OCI-LY1 (cell line): ENCODE measurements around the gene HUNK.

ENCODE experiments used
- EZH2 ChIP-seq: fragments of 200-600 bp; sonication (generic), shearing (Covaris generic); IDR thresholded peaks from 2 replicates; pipeline ENCODE4 v1.8.0; 2017; ENCODE audit warnings: borderline replicate concordance, mixed run types, mild to moderate bottlenecking, antibody characterized with exemption, low read length, moderate library complexity, mixed read lengths
- TF ChIP-seq, protein P1 (sequence below): fragments of 200-600 bp; sonication (generic), shearing (Covaris generic); IDR thresholded peaks from 2 replicates; pipeline ENCODE4 v1.5.1; 2017; ENCODE audit warnings: mild to moderate bottlenecking, antibody characterized with exemption, low read length, moderate library complexity, mixed read lengths

DNA sequence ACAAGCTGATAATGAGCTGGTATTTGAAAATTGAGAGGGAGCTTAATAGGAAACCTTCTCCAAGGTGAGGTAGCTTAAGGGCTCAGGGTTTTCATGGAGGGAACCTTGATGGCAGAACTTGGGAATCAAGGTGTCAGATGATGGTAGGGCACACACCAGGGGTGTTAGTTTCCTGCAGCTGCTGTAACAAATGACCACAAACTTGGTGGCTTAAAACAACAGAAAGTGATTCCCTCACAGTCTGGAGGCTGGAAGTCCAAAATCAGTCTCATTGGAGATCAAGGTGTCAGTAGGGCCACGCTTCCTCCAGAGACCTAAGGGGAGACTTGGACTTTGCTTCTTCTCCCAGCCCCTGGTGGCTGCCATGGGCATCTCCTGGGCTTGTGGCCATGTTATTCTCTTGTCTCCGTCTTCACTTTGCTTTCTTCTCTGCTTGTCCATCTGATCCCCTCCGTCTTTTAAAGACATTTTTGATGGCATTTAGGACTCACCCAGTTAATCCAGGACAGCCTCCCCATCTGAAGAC lies 45.5 kb downstream of the HUNK start:
- TF ChIP-seq, protein P1, sequence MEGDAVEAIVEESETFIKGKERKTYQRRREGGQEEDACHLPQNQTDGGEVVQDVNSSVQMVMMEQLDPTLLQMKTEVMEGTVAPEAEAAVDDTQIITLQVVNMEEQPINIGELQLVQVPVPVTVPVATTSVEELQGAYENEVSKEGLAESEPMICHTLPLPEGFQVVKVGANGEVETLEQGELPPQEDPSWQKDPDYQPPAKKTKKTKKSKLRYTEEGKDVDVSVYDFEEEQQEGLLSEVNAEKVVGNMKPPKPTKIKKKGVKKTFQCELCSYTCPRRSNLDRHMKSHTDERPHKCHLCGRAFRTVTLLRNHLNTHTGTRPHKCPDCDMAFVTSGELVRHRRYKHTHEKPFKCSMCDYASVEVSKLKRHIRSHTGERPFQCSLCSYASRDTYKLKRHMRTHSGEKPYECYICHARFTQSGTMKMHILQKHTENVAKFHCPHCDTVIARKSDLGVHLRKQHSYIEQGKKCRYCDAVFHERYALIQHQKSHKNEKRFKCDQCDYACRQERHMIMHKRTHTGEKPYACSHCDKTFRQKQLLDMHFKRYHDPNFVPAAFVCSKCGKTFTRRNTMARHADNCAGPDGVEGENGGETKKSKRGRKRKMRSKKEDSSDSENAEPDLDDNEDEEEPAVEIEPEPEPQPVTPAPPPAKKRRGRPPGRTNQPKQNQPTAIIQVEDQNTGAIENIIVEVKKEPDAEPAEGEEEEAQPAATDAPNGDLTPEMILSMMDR = no peak
- TF ChIP-seq EZH2 = no peak
